ENCODE data around the gene TRPV3.
"Not testable (repeated sequence)": the region's sequence is repeated elsewhere in the genome, so short reads cannot be mapped to it uniquely, and the experiment has no call there.

The TRPV3 gene

DNA sequence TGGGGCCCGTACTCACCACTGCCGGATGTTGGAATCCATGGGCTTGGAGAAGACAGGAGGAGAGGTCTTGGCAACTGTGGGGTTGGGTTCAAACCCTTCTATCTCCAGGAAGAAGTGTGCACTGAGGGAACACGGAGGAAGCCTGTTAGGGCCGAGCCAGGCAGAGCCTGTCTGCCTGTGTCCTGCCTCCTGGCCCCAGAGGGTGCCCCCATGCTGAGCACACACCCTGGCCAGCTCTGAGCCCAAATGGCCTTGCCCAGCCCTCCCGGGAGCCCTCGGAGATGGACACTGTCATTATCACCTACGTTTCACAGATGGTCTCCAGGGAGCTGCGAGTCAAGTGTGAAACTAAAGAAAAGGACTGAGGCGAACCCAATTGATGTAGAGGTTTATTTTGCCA lies 12.5 kb downstream of the TRPV3 start:
- DNase-seq = no peak

DNA sequence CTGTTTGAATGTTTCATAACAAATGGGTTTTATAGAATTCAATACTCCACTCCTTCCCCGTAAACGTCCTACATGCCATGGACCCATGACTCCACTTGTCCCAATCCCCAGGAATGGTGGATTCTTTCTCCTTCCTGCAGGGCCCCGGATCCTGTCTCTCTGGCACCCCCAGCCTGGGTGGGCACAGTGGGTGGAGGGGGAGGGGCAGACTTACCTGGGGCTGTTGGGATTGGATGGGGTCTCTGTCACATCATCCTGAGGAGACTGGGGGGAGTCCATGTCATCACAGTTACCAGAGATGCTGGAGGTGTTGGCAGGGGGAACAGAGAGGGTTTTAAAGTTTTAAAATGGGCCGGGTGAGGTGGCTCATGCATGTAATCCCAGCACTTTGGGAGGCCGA lies 13.2 kb downstream of the TRPV3 start:
- no peak for DNase-seq

DNA sequence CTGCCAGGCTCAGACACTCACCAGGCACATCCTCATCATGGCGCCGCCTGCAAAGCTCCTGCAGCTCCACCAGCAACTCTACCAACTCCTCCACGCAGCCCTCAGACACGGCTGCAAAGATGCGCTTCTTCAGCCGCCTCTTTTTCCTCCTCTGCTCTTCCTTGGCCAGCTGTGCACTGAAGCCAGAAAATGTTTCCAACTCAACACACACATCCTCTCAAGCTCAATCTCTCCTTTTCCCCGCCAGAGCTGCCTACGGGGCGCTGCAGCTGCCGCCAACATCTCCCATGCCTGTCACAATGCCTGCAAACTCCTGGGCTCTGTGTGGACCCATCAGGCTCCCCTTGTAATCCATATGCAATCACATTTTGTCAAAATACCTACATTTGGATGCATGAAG lies 14.2 kb downstream of the TRPV3 start:
- DNase-seq = no peak

DNA sequence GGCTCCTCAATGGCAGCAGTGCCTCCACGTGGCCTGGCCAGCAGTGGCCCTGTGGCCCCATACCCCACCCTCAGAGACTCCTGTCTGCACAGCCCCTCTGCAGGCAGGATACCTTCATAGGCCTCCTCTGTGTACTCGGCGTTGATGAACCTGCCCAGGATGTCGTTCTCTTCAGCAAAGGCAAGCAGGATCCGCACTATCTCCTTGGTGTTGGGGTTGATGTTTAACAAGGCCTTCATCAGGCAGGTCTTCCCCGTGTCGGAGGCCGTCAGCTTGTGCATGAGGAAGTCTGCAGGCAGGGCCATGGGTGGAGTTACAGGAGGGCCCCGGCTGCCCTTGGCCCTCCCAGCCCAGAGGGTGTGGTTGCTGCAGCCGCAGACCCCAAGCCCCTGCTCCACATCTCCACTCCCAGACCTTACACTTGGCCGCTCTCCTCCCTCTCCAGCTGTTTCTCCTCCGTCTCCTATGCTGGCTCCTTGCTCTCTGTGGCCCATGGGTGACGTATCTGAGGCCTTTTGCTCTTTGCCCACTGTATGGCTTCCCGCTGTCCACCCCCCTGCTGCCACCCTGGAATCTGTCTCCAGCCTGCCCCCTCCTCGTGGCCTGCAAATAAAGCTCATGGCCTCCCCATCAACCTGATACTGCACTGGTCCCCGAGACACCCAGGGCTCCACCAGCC lies 15.1 kb downstream of the TRPV3 start:
- DNase-seq = no peak

DNA sequence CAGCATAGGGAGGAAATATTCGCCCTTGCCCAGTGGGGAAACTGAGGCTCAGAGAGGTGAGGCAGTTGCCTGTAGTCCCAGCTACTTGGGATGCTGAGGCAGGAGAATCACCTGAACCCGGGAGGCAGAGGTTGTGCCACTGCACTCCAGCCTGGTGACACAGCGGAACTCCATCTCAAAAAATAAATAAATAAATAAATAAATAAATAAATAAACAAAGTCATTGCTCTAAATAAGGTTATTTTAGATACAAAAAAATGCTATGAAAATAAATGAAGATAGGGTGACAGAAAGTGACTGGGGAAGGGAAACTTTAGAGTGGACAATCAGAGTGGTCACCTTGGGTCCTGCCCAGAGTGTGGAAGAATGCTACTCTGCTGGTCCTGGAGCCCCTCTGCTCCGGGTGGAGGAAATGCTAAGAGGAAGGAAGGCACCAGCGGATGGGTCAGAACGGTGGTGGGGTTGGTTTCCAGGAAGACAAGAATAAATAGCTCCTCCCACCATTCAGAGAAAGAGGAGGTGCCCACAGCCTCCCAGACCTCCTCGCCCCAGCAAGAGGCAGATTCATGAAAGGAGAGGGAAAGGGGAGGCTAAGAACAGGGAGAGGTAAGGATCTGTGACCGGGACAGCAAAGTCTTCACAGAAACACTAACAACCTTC lies 17.6 kb downstream of the TRPV3 start:
- DNase-seq = no peak

DNA sequence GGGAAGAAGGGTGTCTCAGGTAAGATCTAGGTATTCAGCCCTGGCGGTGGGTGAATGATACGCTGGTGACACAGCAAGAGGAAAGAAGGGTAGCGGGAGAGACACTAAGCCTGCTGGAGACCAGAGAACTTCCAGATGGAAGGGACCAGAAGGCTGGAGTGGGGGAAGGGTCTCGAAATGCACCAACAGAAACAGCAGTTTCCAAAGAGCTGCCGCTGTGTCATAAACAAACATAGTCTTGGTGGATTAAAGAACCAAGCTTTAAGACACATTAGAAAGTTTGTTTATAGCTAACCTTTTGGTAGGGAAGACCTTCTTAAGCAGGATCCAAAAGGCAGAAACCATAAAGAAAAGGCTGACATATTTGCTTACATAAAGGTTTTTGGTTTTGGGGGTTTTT lies 20.9 kb downstream of the TRPV3 start:
- no peak for DNase-seq

DNA sequence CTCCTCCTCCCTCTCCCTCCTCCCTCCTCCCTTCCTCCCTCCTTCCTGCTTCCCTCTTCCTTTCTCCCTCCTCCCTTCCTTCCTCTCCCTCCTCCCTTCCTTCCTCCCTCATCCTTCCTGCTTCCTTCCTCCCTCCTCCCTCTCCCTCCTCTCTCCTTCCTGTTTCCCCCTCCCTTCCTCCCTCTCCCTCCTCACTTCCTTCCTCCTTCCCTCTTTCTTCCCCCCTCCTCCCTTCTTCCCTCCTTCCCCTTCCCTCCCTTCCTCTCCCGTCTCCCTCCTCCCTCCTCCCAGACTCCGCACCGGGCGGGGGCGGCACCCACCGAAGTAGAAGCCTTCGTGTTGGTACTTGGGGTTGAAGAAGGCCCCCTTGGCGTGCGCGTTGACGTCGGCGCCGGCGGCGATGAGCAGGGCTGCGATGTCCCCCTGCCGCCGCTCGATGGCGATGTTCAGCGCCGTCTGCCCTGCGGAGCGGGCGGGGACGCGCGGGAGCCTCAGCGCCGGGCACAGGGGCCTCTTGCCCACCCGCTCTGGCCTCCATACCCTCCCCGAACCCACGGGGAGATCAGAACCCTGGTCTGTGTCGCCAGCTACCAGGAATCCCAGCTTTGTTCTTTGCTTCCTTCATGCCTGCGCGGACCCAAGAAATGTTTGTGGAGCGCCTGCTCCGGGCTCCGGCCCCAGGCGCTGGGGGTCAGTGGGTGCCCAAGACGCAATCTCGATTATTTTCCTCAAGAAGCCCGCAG lies 22.2 kb downstream of the TRPV3 start:
- peak; percentile 80 for DNase-seq

DNA sequence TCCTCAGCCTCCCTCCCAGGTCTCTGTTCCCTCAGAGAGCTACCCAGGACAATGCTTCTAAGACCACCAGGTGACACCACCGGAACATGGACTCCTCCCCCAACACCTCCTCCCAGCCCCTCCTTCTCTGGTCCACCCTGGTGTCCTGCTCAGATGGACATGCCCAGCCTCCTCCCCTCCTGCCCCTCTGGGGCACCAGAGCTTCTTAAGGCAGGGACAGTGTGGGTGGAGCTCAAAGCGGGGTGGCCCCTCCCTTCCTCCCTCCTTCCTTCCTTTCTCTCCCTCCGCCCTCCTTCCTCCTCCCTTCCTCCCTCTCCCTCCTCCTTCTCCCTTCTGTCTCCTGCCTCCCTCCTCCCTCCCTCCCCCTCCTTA lies 22.7 kb downstream of the TRPV3 start:
- no peak for DNase-seq

DNA sequence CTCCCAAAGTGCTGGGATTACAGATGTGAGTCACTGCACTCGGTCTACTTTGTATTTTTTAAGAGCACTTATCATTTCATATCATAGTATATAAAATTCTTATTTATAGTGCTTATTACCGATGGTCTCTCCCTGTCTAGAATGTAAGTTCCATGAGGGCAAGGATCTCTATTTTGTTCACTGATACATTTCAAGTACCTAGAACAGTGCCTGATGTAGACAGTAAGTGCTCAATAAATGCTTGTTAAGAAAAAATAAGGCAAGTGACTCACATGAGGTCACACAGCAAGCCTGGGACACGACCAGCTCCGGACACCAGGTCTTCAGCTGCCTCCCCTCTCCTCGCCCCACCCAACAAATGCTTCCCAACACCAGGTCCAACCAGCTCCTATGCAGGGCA lies 23.9 kb downstream of the TRPV3 start:
- DNase-seq = no peak

DNA sequence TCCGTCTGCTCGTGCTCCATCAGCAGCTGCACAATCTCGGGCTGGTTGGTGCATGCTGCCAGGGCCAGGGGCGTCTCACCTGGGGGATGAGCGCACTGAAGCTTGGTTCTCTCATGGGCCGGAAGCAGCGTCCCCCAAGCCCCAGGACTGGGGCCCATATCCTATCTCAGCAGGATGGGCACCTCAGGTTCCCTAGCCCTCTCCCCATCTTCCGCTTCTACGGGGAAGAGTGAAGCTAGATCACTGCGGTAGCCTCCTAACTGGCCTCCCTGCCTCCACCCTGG lies 24.8 kb downstream of the TRPV3 start:
- DNase-seq = no peak

DNA sequence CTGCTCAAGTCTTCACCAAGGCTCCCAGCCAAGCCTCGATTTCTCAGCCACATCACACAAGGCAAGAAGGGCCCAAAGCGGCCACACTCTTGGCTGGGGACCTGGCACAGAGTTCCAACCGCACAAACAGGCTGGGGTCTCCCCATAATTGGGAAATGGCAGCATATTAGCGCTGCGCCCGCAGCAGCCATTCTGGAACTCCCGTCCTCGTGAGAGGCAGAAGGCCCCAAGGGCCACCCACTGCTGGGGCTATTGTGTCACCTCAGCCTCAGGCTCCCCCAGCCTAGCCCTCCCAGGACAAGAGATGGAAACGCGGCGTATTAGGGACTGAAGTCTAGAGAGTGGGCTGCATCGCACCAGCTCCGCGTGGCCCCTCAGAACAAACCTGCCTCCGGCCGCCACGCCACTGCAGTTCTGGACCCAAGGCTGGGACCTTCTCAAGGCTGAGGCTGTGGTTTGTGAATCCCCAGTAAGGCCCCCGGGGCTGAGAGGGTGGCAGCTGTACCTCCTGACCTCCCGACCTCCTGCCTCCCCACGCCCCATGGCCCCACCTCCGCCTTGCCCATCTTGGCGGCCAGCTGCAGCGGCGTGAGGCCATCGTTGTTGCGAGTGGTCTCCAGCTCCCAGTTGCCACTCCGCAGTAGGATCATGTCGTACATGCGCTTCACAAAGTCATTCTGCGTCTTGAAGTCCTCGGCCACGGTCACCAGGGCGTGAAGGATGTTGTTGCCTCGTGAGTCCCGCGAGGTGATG lies 25.3 kb downstream of the TRPV3 start:
- no peak for DNase-seq

DNA sequence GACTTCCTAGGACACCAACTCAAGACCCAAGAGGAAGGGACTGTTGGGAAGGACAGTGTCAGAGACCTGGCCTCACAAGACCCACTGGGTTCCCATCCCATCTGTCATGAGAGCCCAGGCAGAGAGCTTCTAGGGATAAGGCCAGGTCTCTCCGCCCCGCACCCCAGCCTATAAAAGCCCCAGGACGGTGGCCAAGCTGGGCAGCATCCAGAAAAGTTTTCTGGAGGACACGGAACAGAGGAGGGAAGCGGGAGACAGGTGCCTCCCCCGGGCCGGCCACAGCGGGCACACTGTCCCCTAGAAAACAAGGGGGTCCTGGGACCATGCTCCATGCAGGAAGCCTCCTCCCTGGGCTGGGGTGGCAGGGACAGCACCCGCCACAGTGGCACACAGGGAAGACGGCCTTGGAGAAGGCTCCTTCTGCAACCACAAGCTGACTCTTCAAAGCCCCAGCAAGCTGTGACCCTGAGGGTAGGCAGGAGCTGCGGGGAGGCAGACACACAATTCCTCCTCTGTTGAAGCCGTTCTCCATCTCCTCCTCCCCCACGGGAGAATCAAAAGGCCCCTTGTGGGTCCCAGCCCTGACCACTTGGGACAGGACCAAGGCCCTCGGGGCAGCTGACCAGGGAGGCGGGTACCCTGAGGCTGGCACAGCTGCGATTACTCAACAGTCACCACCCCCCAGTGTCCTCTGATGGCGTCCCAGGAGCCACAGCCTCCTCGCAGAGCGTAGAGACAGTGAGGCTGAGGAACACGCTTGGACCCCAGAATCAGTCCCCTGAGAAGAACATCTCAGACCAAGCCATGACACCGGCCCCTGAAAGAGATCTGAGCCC lies 26.1 kb downstream of the TRPV3 start:
- no peak for DNase-seq

DNA sequence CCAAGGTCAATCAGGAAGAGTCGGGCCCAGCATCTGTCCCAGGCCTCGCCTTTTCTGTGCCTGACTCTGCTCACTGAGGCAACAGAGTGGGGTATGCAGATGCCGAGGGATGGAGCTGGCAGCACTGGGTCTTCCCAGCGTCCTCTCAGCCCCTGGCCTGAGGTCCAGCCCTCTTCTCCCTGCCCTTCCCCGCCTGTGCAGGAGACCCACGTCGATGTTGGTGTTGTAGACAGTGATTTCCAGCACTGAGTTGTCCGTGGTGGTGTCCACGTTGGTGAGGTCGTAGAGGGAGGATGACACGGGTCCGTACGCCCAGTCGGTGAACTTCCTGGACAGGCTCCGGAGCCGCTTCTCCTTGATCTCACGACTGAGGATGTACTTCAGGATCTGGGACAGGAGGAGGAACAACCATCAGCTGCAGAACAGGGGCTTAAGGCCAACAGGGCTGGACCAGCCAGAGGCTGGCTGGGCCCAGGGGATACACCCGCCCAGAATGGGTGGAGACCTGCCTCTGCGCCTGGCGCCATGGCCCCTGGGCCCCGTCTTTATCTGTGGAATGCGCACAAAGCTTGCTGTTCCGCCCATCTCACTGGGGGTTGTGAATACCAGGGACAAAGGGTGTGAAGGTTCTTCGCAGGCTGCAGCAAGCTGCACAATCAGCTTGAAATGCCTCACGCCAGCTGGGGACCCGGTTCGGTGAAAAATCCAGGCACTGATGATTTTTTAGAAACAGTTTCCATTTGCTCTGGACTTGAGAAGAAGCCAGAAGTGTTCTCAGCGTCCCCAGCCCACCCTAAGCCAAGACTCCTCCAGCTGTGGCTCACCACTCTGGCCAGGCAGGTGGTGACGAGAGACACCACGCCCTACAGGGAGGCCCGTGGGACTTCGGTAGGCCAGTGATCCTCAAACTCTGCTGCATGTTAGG lies 27.5 kb downstream of the TRPV3 start:
- no peak for DNase-seq

DNA sequence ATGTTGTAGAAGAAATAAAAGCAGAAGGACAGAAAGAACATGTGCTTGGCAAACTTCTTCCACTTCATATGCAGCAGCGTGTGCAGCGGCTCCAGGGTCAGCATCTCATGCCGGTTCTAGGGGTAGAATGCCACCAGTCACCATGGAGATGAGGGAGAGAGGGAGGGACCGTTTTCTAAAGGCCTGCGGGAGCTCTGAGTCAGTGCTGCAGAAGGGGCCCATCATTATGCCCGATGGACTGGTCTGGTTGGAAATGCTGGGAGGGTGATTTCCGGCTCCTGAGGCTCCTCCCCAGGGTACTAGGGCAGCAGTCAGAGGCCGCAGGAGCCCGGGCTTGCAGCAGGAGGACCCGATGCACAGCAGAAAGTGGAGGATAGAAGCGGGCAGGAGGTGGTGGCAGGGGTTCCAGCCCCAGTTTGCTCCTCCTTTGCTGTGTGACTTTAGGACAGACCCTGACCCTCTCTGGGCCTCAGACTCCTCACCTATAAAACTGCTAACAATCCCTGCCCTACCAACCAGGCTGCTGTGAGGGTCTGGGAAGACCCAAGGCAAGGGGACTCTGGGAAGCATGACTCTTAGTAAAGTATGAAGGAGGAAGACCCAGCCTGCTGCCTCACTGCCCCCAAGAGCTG lies 28.6 kb downstream of the TRPV3 start:
- DNase-seq = no peak

DNA sequence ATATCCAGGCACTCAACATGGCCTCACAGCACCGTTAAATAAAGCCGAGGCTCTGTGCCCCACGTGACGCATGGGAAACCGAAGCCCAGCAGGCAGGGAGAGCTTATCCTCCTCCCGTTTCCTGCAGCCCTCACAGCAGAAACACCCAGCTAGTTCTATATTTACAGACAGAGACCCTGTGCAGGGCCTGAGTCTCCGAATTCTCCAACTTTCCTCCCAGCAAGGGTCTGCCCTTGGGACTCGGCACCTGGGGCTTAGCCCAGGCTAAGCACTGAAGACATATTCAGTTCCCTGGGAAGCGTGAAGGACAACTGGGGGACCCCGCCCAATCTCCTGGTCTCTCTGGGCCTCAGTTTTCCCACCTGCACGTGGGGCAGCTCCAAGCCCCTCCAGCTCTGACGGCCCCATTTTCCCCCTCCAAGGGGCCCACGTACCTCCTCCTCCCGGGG lies 29.2 kb downstream of the TRPV3 start:
- DNase-seq = no peak

DNA sequence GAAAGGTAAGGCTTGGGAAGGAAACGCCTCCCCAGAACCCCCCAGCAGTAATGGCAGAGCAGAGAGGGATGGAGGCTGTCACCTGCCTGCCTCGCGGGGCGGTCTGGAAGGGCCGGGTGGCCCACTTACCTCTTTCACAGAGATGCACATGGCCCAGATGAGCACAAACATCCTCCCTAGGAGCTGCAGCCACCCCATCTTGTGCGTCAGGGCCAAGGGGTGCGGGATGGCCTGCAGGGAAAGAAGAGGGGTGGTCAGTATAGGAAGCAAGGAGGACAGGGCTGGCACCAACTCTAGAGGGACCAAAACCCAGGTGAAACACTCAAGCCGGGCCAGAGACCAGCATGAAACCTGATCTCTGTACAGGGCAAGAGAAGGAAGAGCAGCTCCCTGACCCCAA lies 29.7 kb downstream of the TRPV3 start:
- no peak for DNase-seq

DNA sequence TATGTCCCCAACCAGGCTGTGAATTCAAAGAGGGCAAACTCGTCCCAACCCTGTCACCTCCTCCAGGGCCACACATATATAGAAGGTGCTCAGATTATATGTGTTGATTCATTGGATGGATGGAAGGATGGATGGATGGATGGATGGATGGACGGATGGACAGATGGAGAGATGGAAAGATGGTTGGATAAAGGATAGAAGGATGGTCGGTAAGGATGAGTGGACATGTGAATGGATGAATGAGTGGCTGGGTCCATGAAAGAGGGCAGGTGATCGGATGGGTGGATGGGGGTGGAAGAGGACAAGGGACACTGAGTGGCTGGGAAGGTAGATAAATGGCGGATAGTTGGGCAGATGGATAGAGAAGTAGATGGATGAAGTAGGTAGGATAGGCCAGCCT lies 30.1 kb downstream of the TRPV3 start:
- DNase-seq = no peak

DNA sequence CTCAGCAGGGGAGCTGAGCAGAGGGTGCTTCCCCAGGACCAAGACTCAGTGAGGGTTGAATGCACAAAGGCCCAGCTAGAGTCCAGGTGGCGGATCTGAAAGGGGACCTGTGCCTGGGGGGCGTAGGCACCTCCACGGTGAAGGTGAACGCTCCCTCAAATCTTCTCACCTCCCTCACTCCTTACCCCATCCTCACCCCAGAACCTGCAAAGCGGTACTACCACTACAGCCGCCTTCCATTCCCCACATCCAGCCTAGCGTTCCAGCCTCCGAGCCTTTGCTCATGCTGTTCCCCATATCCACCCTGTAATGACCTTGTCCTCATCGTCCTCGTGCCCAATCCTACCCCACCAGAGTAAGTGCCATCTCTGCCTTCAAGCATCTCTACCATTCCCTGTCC lies 30.6 kb downstream of the TRPV3 start:
- no peak for DNase-seq

DNA sequence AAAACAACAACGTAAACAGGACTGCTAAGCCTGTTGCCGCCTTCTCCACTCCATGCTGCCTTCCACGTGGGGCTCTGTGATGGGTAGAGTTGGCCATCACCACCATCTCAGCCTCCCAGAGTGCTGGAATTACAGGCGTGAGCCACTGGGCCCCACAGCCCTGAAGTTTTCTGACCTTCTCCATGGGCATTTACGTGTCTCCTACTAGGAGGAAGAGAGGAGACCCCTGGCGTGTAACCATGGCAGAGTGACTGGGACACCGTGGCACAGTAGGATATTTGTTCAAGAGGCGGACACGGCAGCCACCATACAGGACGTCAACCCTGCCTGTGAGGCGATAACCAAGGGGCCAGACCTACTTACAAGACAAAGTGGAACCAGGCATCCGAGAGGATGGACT lies 31.1 kb downstream of the TRPV3 start:
- no peak for DNase-seq

DNA sequence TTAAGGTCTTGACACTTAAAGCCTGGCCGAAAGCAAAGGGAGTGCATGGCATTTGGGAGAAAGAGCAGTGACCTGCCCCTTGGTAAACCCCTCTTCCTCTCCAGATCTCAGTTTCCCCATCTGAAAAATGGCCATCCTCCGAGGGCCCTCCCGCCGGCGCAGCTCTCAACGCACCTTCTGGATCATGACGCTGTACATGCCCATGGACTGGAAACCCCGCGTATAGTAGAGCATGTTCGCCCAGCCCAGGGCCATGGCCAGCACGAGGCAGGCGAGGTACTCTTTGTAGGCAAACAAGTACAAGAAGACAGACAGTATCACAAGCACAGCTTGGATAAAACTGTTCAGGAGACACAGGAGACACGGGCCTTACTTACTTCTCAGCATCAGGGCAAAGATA lies 33.6 kb downstream of the TRPV3 start:
- DNase-seq = no peak

DNA sequence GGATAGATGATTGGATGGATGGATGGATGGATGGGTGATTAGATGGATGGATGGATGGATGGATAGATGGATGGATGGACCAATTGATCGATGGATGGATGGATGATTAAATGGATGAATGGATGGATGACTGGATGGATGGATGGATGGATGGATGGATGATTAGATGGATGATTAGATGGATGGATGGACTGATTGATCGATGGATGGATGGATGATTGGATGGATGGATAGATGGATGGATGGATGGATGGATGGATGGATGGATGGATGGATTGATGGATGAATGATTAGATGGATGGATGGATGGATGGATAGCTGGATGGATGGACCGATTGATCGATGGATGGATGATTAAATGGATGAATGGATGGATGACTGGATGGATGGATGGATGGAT lies 38.1 kb downstream of the TRPV3 start:
- DNase-seq = not testable (repeated sequence)

Data from activated effector memory CD4-positive, alpha-beta T cell treated with anti-CD3 and anti-CD28 coated beads, Interleukin-2, amount 50 U/mL, for 16 hours (primary cell).